IPS-18a (cell line): ENCODE results near the gene PSMA1.

Experiments used
- H3K27ac ChIP-seq: one replicate; pipeline ENCODE4 v1.5.1; 2013; ENCODE audit warnings: low read length
- H3K27me3 ChIP-seq: one replicate; pipeline ENCODE4 v1.6.1; 2013; ENCODE audit warnings: mild to moderate bottlenecking, low read length; ENCODE audit not compliant: control insufficient read depth, insufficient read depth
- H3K36me3 ChIP-seq: one replicate; pipeline ENCODE4 v1.6.1; 2013; ENCODE audit warnings: low read depth, low read length; ENCODE audit not compliant: control insufficient read depth
- H3K4me1 ChIP-seq: one replicate; pipeline ENCODE4 v1.6.1; 2013; ENCODE audit warnings: low read depth, low read length; ENCODE audit not compliant: control insufficient read depth
- H3K4me3 ChIP-seq: one replicate; pipeline ENCODE4 v1.5.1; 2013; ENCODE audit warnings: low read length
- H3K9ac ChIP-seq: one replicate; pipeline ENCODE4 v1.6.1; 2013; ENCODE audit warnings: mild to moderate bottlenecking, low read length, moderate library complexity
- H3K9me3 ChIP-seq: one replicate; pipeline ENCODE4 v1.6.1; 2013; ENCODE audit warnings: low read depth, low read length; ENCODE audit not compliant: control insufficient read depth

The PSMA1 gene

DNA sequence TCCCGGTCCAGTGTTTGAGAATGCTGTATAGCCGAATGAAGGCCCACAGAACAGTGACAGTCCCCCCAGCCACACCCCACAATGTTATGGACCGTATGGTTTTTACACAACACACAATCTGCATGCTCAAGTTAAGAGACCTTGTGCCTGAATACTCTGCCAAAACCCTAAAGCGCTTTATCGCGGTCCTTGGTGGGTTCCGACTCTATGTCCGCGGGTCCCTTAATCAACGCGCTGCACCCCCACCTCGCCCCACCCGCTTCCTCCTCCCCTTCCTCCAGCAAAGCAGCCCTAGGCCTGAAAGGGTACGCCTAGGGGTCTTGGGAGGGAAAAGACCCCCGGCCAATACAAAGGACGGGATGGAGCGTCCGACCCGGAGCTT is 21.0 kb downstream of the PSMA1 start:
- peak overlapping the region; percentile 37 for H3K9ac ChIP-seq
- H3K27ac ChIP-seq, result no peak overlapping the region
- peaks cover 36% of the 10 kb centered on the region for H3K36me3 ChIP-seq
- no peaks in the 10 kb centered on the region for H3K4me1 ChIP-seq
- peak overlapping the region; percentile 93 for H3K4me3 ChIP-seq
- no peaks in the 10 kb centered on the region for H3K27me3 ChIP-seq
- no peaks in the 10 kb centered on the region for H3K9me3 ChIP-seq

DNA sequence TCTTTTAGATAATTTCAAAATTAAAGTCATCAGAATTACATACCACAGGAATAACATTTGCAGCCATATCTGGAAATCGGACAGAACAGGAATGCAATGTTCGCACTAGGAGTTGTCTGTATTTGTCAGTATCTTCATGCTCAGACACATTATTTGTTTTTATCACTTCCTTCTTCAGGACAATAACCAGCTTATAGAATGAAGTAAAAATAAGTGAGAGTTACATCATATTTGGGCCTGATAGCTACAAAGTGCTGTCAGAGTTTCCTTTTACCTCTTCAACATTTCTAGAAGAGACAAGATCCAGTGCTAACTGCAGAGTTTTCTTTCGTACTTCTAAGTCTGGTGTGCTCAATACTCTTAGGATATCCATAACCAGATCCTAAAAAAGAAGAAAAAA is 39.5 kb downstream of the PSMA1 start:
- no peaks in the 10 kb centered on the region for H3K9me3 ChIP-seq
- H3K4me3 ChIP-seq, result no peak overlapping the region
- H3K27me3 ChIP-seq, result no peaks in the 10 kb centered on the region
- H3K27ac ChIP-seq, result no peak overlapping the region
- H3K4me1 ChIP-seq, result no peaks in the 10 kb centered on the region
- H3K36me3 ChIP-seq, result peaks cover 88% of the 10 kb centered on the region
- H3K9ac ChIP-seq, result no peak overlapping the region

DNA sequence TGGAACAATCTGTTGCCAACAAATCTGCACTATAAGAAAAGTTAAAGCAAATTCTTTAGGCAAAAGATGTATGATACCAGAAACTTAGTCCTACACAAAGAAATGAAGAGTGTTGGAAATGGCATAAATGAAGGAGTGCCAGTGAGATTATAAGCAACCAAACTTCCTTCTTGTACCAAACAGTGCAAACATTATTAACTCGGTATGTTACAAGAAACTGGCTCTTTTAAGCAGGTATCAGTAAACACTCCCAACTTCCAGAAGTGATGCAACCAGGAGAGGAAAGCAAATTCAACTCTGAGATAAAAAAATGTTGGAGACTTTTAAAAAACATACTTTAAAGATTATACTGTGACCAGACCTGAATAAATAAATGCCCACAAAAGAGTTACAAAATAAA is 49.1 kb downstream of the PSMA1 start:
- Histone ChIP-seq H3K9me3 (no peaks in the 10 kb centered on the region), H3K36me3 (peaks cover 86% of the 10 kb centered on the region), H3K9ac (no peak overlapping the region), H3K27me3 (no peaks in the 10 kb centered on the region), H3K27ac (no peak overlapping the region), H3K4me1 (no peaks in the 10 kb centered on the region), H3K4me3 (no peak overlapping the region)

- Histone ChIP-seq H3K9me3 (no peaks in the 10 kb centered on the region), H3K9ac (no peak overlapping the region), H3K27ac (no peak overlapping the region), H3K4me3 (no peak overlapping the region), H3K27me3 (no peaks in the 10 kb centered on the region), H3K36me3 (peaks cover 87% of the 10 kb centered on the region), H3K4me1 (no peaks in the 10 kb centered on the region)
These were observed 56.6 kb downstream of the PSMA1 start for GRCh38 chr11:14463623-14464022.

GRCh38 chr11:14460147-14460546 is 60.0 kb downstream of the PSMA1 start:
- Histone ChIP-seq H3K27me3 (no peaks in the 10 kb centered on the region), H3K4me1 (no peaks in the 10 kb centered on the region), H3K27ac (no peak overlapping the region), H3K9ac (no peak overlapping the region), H3K36me3 (peaks cover 62% of the 10 kb centered on the region), H3K9me3 (no peaks in the 10 kb centered on the region), H3K4me3 (no peak overlapping the region)

DNA sequence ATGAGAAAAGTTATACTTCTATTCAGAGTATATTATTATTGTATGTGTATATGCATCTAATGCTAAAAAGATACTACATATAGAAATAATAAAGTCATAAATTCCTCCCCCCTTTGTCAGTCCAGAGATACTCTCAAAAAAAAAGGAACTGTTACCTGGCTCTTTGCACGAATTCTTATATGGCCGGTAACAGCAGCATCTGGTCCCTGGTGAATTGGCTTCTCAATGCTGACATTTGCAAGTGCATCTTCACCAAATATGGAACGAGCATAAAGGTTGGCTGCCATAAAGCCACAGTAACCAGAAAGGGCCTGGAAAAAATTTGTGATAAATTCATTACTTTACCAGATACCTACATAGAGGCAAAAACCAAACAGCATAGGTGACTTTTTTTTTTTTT is 61.8 kb downstream of the PSMA1 start:
- Histone ChIP-seq H3K4me1 (no peaks in the 10 kb centered on the region), H3K9me3 (no peaks in the 10 kb centered on the region), H3K27ac (no peak overlapping the region), H3K36me3 (peaks cover 44% of the 10 kb centered on the region), H3K9ac (no peak overlapping the region), H3K27me3 (no peaks in the 10 kb centered on the region), H3K4me3 (no peak overlapping the region)

DNA sequence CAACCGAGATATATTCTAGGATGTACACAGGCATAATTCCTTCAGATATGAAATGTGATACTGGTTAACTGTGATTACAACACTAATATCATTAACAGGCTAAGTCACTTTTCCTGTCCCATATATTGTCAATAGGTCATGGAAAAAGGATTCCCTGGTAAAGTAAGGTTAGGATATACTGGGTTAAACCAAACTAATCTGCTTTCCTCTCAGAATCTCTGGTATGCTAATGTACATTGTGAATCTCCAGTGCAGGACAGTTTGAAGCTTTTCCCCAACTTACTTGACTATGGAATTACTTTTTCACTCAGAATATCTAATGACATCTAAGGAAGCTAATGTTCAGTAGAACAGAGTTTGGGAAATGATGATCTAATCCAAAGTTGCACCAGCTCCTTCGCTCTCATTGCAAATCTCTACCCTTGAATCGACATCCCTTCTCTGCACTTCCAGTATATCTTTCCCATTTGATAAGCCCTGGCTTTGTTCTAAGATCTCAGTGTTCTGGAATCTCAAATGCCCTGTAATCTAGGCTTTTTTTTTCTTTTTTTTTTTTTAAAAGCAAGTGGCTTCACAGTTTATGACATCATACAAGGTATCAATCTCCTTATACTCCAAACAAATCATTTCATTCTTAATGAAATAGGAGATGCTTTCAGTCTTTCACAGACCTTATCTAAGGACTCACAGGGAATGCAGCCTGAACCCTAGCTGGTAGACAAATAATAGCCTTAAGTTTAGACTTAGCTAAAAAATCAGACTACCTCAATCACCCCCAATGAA is 64.3 kb downstream of the PSMA1 start:
- Histone ChIP-seq H3K4me1 (no peaks in the 10 kb centered on the region), H3K9me3 (no peaks in the 10 kb centered on the region), H3K4me3 (no peak overlapping the region), H3K9ac (no peak overlapping the region), H3K36me3 (peaks cover 26% of the 10 kb centered on the region), H3K27me3 (no peaks in the 10 kb centered on the region), H3K27ac (no peak overlapping the region)
